HepG2 (cell line): ENCODE data around the gene LSM10. TPM values are rescaled to one million over a fixed set of nuclear protein-coding genes. Genes with fewer than 3 reads are reported as not detected.
A peak's percentile ranks its signal among the peaks of the same experiment; 100 is the strongest.

Experiments used
- AGO2 ChIP-seq: fragments of 200-400 bp; formaldehyde crosslinking; optimal IDR thresholded peaks from 2 replicates; pipeline ENCODE3; 2017; ENCODE audit warnings: mild to moderate bottlenecking, low read depth, low read length, moderate library complexity
- BRD4 ChIP-seq: sonication (generic); formaldehyde crosslinking; IDR thresholded peaks from 2 replicates; pipeline ENCODE4 v1.4.0; 2020; ENCODE audit warnings: missing genetic modification reagents
- CBFB ChIP-seq: sonication (generic); formaldehyde crosslinking; IDR thresholded peaks from 2 replicates; pipeline ENCODE4 v1.4.0; 2020; ENCODE audit warnings: missing genetic modification reagents
- KAT8 ChIP-seq: IDR thresholded peaks from 2 replicates; pipeline ENCODE4 v1.6.1; 2016; ENCODE audit warnings: missing genetic modification reagents, missing compliant biosample characterization
- NFIC ChIP-seq: IDR thresholded peaks from 2 replicates; pipeline ENCODE4 v1.6.1; 2012; ENCODE audit warnings: mild to moderate bottlenecking, low read length, inconsistent platforms
- PHF8 ChIP-seq: sonication (generic); formaldehyde crosslinking; IDR thresholded peaks from 2 replicates; pipeline ENCODE4 v1.5.0; 2020; ENCODE audit warnings: missing genetic modification reagents
- TAF15 ChIP-seq: fragments of 200-400 bp; formaldehyde crosslinking; IDR thresholded peaks from one replicate; pipeline ENCODE4 v1.6.1; 2018; ENCODE audit warnings: mild to moderate bottlenecking, low read depth, low read length; ENCODE audit not compliant: poor library complexity, severe bottlenecking
- ZC3H4 ChIP-seq: sonication (generic); formaldehyde crosslinking; IDR thresholded peaks from 2 replicates; pipeline ENCODE4 v1.4.0; 2020; ENCODE audit warnings: missing genetic modification reagents, borderline replicate concordance
- ZNF205 ChIP-seq: IDR thresholded peaks from 2 replicates; pipeline ENCODE4 v1.6.1; 2018; ENCODE audit warnings: missing biosample characterization, missing genetic modification reagents
- ZNF33B ChIP-seq: sonication (generic); formaldehyde crosslinking; IDR thresholded peaks from 2 replicates; pipeline ENCODE4 v1.5.1; 2020; ENCODE audit warnings: mild to moderate bottlenecking, missing genetic modification reagents
- ZNF543 ChIP-seq: sonication (generic); formaldehyde crosslinking; IDR thresholded peaks from 2 replicates; pipeline ENCODE4 v1.4.0; 2020; ENCODE audit warnings: mild to moderate bottlenecking, missing genetic modification reagents
- ZNF572 ChIP-seq: sonication (generic); formaldehyde crosslinking; IDR thresholded peaks from 2 replicates; pipeline ENCODE4 v1.5.1; 2020; ENCODE audit warnings: mild to moderate bottlenecking, missing genetic modification reagents
- ZNF614 ChIP-seq: IDR thresholded peaks from 2 replicates; pipeline ENCODE4 v1.6.1; 2018; ENCODE audit warnings: missing biosample characterization, missing genetic modification reagents, inconsistent platforms, borderline replicate concordance
- ZNF790 ChIP-seq: sonication (generic); formaldehyde crosslinking; IDR thresholded peaks from 2 replicates; pipeline ENCODE4 v1.8.0; 2022; ENCODE audit warnings: missing genetic modification reagents, mild to moderate bottlenecking, borderline replicate concordance
- polyA plus RNA-seq, 8 experiments: library from polyadenylated mRNA; depleted of rRNA in 3 of 8; stranded (reverse) in 7 of 8; unstranded in 1 of 8; fragments of >200 nt; fragmentation: Illumina TruSeq in 4 of 8; extraction: Trizol in 4 of 8; gene quantifications; 2 replicates each; pipeline versions ENCODE4 v1.2.1 to v1.2.3, GENCODE V29; 2011 to 2016; ENCODE audit warnings: low read depth in 4 of 8, missing spikeins in 1 of 8, mixed read lengths in 1 of 8; ENCODE audit not compliant: insufficient read depth in 1 of 8
- total RNA-seq, 5 experiments: library from RNA; depleted of rRNA; stranded (reverse); fragments of >200 nt; fragmentation: Illumina TruSeq; extraction: Trizol; gene quantifications; 2 replicates each; pipeline ENCODE4 v1.2.3, GENCODE V29; 2016; ENCODE audit warnings: low read depth in 1 of 5
- TF ChIP-seq, protein P1 (sequence below): sonication (generic); formaldehyde crosslinking; IDR thresholded peaks from 2 replicates; pipeline ENCODE4 v1.9.0; 2021; ENCODE audit warnings: mild to moderate bottlenecking, missing genetic modification reagents
- TF ChIP-seq, protein P2 (sequence below): sonication (generic); formaldehyde crosslinking; IDR thresholded peaks from 2 replicates; pipeline ENCODE4 v1.8.0; 2023; ENCODE audit warnings: mild to moderate bottlenecking, missing genetic modification reagents
- TF ChIP-seq, protein P3 (sequence below): sonication (generic); formaldehyde crosslinking; IDR thresholded peaks from 2 replicates; pipeline ENCODE4 v1.5.1; 2020; ENCODE audit warnings: mild to moderate bottlenecking, missing genetic modification reagents, moderate library complexity
- TF ChIP-seq, protein P4 (sequence below): sonication (generic); formaldehyde crosslinking; conservative IDR thresholded peaks from 2 replicates; pipeline ENCODE4 v1.4.0; 2020; ENCODE audit warnings: missing genetic modification reagents

LSM10 gene
- total and polyA plus RNA-seq, 2 of the 13 experiments (the other 11 are each of a cell fraction or from before 2014, with no cell fraction given), result 14.0 to 52.0 TPM

DNA sequence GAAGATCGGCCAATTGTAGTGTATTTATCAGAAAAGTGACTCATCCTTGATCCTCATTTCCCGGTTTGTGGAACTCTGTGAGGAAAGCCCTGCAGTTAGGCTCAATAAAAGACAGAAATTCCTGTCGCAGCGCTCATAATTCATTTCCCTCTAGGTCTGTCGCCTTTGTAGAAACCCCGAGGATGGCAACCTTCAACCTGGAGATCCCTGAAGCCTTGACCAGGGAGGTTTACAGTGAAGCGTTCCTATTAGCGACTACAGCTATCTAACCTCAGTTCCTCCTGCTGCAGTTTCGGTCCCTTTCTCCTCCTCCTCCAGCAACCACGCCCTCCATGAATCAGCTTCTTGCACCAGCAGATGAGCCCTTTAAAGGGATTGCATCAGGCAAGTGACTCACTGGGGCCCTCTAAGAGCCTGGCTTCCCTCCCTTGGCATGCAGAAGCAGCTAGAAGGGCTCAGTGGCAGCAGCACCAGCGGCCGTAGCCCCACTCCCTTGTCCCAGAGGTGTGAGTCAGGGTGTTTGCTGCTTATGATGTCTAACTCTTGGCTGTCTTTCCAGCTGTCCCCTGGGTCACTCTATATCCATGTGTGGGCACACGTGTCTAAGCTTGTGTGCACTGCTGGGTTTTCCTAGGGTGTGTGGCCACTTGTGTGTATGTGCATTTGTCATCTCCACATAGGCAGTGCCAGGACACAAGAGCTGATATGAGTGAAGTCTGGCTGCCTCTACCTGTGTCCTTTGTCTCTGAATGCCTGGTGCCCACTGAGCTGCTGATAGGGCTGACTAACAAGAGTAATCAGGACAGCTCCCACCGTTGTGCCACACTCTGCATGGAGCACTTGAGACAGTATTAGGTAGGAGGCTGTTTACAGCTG, 11.2 kb downstream of the LSM10 start (continued):
- TF ChIP-seq, protein P1, sequence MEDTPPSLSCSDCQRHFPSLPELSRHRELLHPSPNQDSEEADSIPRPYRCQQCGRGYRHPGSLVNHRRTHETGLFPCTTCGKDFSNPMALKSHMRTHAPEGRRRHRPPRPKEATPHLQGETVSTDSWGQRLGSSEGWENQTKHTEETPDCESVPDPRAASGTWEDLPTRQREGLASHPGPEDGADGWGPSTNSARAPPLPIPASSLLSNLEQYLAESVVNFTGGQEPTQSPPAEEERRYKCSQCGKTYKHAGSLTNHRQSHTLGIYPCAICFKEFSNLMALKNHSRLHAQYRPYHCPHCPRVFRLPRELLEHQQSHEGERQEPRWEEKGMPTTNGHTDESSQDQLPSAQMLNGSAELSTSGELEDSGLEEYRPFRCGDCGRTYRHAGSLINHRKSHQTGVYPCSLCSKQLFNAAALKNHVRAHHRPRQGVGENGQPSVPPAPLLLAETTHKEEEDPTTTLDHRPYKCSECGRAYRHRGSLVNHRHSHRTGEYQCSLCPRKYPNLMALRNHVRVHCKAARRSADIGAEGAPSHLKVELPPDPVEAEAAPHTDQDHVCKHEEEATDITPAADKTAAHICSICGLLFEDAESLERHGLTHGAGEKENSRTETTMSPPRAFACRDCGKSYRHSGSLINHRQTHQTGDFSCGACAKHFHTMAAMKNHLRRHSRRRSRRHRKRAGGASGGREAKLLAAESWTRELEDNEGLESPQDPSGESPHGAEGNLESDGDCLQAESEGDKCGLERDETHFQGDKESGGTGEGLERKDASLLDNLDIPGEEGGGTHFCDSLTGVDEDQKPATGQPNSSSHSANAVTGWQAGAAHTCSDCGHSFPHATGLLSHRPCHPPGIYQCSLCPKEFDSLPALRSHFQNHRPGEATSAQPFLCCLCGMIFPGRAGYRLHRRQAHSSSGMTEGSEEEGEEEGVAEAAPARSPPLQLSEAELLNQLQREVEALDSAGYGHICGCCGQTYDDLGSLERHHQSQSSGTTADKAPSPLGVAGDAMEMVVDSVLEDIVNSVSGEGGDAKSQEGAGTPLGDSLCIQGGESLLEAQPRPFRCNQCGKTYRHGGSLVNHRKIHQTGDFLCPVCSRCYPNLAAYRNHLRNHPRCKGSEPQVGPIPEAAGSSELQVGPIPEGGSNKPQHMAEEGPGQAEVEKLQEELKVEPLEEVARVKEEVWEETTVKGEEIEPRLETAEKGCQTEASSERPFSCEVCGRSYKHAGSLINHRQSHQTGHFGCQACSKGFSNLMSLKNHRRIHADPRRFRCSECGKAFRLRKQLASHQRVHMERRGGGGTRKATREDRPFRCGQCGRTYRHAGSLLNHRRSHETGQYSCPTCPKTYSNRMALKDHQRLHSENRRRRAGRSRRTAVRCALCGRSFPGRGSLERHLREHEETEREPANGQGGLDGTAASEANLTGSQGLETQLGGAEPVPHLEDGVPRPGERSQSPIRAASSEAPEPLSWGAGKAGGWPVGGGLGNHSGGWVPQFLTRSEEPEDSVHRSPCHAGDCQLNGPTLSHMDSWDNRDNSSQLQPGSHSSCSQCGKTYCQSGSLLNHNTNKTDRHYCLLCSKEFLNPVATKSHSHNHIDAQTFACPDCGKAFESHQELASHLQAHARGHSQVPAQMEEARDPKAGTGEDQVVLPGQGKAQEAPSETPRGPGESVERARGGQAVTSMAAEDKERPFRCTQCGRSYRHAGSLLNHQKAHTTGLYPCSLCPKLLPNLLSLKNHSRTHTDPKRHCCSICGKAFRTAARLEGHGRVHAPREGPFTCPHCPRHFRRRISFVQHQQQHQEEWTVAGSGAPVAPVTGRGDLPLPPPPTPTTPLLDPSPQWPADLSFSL (CRISPR knock-in tag), result no peak
- TF ChIP-seq NFIC, result no peak
- TF ChIP-seq ZNF790 (CRISPR knock-in tag), result no peak; the same call in 1 of the 2 replicates
- no peak for TF ChIP-seq ZNF205
- no peak for TF ChIP-seq AGO2
- peak; percentile 46; the same call in 1 of the 2 replicates for TF ChIP-seq ZNF543 (CRISPR knock-in tag)
- TF ChIP-seq, protein P2, sequence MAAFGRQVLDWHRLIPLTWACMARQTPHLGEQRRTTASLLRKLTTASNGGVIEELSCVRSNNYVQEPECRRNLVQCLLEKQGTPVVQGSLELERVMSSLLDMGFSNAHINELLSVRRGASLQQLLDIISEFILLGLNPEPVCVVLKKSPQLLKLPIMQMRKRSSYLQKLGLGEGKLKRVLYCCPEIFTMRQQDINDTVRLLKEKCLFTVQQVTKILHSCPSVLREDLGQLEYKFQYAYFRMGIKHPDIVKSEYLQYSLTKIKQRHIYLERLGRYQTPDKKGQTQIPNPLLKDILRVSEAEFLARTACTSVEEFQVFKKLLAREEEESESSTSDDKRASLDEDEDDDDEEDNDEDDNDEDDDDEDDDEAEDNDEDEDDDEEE (CRISPR knock-in tag), result no peak
- TF ChIP-seq, protein P3, sequence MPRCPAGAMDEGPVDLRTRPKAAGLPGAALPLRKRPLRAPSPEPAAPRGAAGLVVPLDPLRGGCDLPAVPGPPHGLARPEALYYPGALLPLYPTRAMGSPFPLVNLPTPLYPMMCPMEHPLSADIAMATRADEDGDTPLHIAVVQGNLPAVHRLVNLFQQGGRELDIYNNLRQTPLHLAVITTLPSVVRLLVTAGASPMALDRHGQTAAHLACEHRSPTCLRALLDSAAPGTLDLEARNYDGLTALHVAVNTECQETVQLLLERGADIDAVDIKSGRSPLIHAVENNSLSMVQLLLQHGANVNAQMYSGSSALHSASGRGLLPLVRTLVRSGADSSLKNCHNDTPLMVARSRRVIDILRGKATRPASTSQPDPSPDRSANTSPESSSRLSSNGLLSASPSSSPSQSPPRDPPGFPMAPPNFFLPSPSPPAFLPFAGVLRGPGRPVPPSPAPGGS (CRISPR knock-in tag), result no peak
- TF ChIP-seq ZC3H4, result peak; percentile 71; the same call in 1 of the 2 replicates
- TF ChIP-seq BRD4 (CRISPR knock-in tag), result 0 out of 2 replicates have a peak, but pooled peaks have one; percentile 58
- TF ChIP-seq TAF15, result no peak
- no peak for TF ChIP-seq ZNF33B (CRISPR knock-in tag)
- peak; percentile 22; the same call in 1 of the 2 replicates for TF ChIP-seq ZNF614
- 0 out of 2 replicates have a peak, but pooled peaks have one; percentile 28 for TF ChIP-seq CBFB (CRISPR knock-in tag)
- peak; percentile 56 for TF ChIP-seq KAT8
- no peak for TF ChIP-seq ZNF572 (CRISPR knock-in tag)
- peak; percentile 49 for TF ChIP-seq PHF8 (CRISPR knock-in tag)
- TF ChIP-seq, protein P4, sequence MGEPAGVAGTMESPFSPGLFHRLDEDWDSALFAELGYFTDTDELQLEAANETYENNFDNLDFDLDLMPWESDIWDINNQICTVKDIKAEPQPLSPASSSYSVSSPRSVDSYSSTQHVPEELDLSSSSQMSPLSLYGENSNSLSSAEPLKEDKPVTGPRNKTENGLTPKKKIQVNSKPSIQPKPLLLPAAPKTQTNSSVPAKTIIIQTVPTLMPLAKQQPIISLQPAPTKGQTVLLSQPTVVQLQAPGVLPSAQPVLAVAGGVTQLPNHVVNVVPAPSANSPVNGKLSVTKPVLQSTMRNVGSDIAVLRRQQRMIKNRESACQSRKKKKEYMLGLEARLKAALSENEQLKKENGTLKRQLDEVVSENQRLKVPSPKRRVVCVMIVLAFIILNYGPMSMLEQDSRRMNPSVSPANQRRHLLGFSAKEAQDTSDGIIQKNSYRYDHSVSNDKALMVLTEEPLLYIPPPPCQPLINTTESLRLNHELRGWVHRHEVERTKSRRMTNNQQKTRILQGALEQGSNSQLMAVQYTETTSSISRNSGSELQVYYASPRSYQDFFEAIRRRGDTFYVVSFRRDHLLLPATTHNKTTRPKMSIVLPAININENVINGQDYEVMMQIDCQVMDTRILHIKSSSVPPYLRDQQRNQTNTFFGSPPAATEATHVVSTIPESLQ, result no peak
